ENCODE data around the gene ENTPD6. TPM values are rescaled to one million over a fixed set of nuclear protein-coding genes. Genes with fewer than 3 reads are reported as not detected.

Gene ENTPD6
- total and polyA plus RNA-seq, 2 donors (not counting 1 experiment from before 2014, with no cell fraction given), result 64.4 to 79.8 TPM

GRCh38 chr20:25194333-25194972 lies 1.1 kb upstream of the ENTPD6 start:
- Histone ChIP-seq H3K36me3 (replicated peaks in 1 of 2; ENCODE audit: control extremely low read depth in 1 of 2, control insufficient read depth in 1 of 2, extremely low read depth in 1 of 2, insufficient read depth in 2 of 2, low read length in 1 of 2) (no peaks in the 10 kb centered on the region), H2AFZ (ENCODE audit: insufficient read depth, low read depth, low read length, poor library complexity, severe bottlenecking) (peak overlapping the region; percentile 97), H3K9ac (ENCODE audit: low read length) (peak overlapping the region; percentile 86), H3K4me2 (replicated peaks; ENCODE audit: low read depth, low read length, poor library complexity, severe bottlenecking) (peak overlapping the region; percentile 98), H3K4me1 (ENCODE audit: control insufficient read depth in 2 of 2, insufficient read depth in 2 of 2, low read length in 2 of 2) (peaks cover 15 to 24% of the 10 kb centered on the region in 2 donors), H3K79me2 (ENCODE audit: control insufficient read depth, insufficient read depth, low read length) (peaks cover 19% of the 10 kb centered on the region), H3K27ac (ENCODE audit: low read length in 2 of 2) (peak overlapping the region in 1 of 2 donors; percentile 86), H3K9me3 (ENCODE audit: control extremely low read depth in 1 of 3, control insufficient read depth in 2 of 3, insufficient read depth in 1 of 3, low read length in 2 of 3) (peaks cover 0 to 4% (median 0%) of the 10 kb centered on the region in 3 donors), H3K4me3 (ENCODE audit: control extremely low read depth in 1 of 5, extremely low read depth in 1 of 5, insufficient read depth in 1 of 5, low read depth in 2 of 5, low read length in 4 of 5) (no peak overlapping the region), H4K20me1 (ENCODE audit: control insufficient read depth, insufficient read depth, low read length, poor library complexity, severe bottlenecking) (peaks cover 6% of the 10 kb centered on the region), H3K27me3 (replicated peaks in 1 of 4; ENCODE audit: control extremely low read depth in 1 of 4, control insufficient read depth in 3 of 4, insufficient read depth in 4 of 4, low read length in 3 of 4) (no peaks in the 10 kb centered on the region)
- H3K4me3 Mint-ChIP-seq, result peak overlapping the region; percentile 94
- intact Hi-C loops (cut with micrococcal nuclease), result loop anchor here (2.0 kb wide), 1 partner anchor 502 kb away; the partner anchor contains the start of gene ZNF337
- ATAC-seq (ENCODE audit: low read depth) (no peak), DNase-seq (peak; percentile 25)
- H3K27ac Mint-ChIP-seq, result peak overlapping the region; percentile 92
- WGBS (ENCODE audit: insufficient coverage), result 99% methylated on average over 18 of the region's 18 CpGs
- ChIA-PET CTCF (interaction anchor here (1.1 to 2.0 kb wide), 4 partner anchors 8 to 205 kb away, joined by 3 to 6 read pairs (median 4); no protein-coding TSS in a partner anchor), POLR2A (interaction anchor here (1.2 kb wide), 1 partner anchor 1844 kb away, joined by 4 read pairs; the partner anchor contains the start of gene NXT1)
- no peaks in the 10 kb centered on the region for H3K9me3 Mint-ChIP-seq (ENCODE audit: insufficient read depth)
- H3K27me3 Mint-ChIP-seq, result peaks cover 6% of the 10 kb centered on the region
- TF ChIP-seq CTCF (IDR thresholded peaks at IDR 0.05) (no peak), EZH2 (IDR thresholded peaks at IDR 0.05; ENCODE audit: borderline replicate concordance, insufficient read depth, low read depth, low read length, poor library complexity, severe bottlenecking) (no peak)
- H3K4me1 Mint-ChIP-seq, result peaks cover 31% of the 10 kb centered on the region

Data from B cell (primary cell).